Epithelial cell of proximal tubule (primary cell): Measurements from ENCODE around the gene LIMS1. TPM values are rescaled to one million over a fixed set of nuclear protein-coding genes. Genes with fewer than 3 reads are reported as not detected.

Experiments
- DNase-seq: peaks from one replicate; pipeline ENCODE4 v3.0.0-alpha.2; 2011; ENCODE audit warnings: low read depth
- H3K4me3 ChIP-seq: 2 replicates; pipeline ENCODE4 v1.5.1; 2011; ENCODE audit warnings: low read depth, mild to moderate bottlenecking, low read length
- total RNA-seq: library from RNA; depleted of rRNA; stranded (reverse); fragments of >200 nt; gene quantifications from 2 replicates; pipeline ENCODE4 v1.2.3, GENCODE V29; 2015
- TF ChIP-seq, protein P1 (sequence below): conservative IDR thresholded peaks from 2 replicates; pipeline ENCODE4 v1.5.1; 2012; ENCODE audit warnings: low read depth, mild to moderate bottlenecking, low read length

LIMS1 gene
- total RNA-seq, 1 donor from 2014 or later = 58.3 TPM

GRCh38 chr2:108614659-108615058, 80.4 kb downstream of the LIMS1 start:
- TF ChIP-seq, protein P1, sequence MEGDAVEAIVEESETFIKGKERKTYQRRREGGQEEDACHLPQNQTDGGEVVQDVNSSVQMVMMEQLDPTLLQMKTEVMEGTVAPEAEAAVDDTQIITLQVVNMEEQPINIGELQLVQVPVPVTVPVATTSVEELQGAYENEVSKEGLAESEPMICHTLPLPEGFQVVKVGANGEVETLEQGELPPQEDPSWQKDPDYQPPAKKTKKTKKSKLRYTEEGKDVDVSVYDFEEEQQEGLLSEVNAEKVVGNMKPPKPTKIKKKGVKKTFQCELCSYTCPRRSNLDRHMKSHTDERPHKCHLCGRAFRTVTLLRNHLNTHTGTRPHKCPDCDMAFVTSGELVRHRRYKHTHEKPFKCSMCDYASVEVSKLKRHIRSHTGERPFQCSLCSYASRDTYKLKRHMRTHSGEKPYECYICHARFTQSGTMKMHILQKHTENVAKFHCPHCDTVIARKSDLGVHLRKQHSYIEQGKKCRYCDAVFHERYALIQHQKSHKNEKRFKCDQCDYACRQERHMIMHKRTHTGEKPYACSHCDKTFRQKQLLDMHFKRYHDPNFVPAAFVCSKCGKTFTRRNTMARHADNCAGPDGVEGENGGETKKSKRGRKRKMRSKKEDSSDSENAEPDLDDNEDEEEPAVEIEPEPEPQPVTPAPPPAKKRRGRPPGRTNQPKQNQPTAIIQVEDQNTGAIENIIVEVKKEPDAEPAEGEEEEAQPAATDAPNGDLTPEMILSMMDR = no peak
- DNase-seq = no peak
- H3K4me3 ChIP-seq = no peak overlapping the region

- TF ChIP-seq, protein P1 = no peak
- no peak for DNase-seq
- no peak overlapping the region for H3K4me3 ChIP-seq
Observed at GRCh38 chr2:108615480-108616090, 81.3 kb downstream of the LIMS1 start.

- no peak for DNase-seq
- TF ChIP-seq, protein P1 = no peak
- H3K4me3 ChIP-seq = no peak overlapping the region
Observed at GRCh38 chr2:108616318-108616717, 82.0 kb downstream of the LIMS1 start.

DNA sequence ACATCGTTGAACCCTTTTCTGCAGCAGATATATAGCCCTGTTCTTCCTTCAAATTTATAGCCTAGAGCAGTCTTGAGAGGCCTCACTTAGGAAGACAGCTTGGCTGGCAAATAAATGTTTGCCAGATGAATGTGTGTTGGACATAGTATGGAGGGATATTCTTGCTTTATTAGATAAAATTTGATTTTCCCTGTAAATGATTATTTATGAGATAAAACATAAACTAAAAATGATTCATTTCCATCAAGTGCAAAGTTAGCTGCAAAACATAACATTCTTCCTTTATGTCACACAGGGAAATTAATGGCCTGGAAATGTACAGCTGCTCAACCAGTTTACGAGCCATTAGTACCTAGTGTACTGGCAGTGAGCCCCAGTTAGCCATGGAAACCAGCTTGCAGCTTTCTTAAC, 82.5 kb downstream of the LIMS1 start:
- TF ChIP-seq, protein P1 = no peak
- no peak for DNase-seq
- H3K4me3 ChIP-seq = no peak overlapping the region

DNA sequence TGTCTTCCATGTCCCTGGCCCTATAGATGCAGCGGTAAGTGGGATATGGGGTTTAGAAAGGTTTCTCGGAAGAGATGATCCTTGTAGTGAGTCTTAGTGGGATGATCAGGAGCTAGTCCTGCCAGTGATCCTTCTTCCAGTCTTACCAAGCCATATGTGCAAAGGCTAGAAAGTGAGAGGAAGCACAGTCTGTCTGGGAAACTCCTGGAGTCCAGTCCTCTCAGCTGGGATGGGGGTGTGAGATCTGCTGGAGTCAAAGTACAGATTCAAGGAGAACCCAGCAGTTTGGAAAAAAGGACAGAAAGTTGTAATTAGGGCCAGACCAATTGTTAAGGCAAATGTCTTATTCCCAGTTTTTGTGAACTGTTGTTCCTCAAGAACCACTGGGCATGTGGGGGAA, 83.3 kb downstream of the LIMS1 start:
- H3K4me3 ChIP-seq = no peak overlapping the region
- TF ChIP-seq, protein P1 = no peak
- DNase-seq = no peak

GRCh38 chr2:108619925-108620620, 85.8 kb downstream of the LIMS1 start:
- DNase-seq = no peak
- no peak overlapping the region for H3K4me3 ChIP-seq
- TF ChIP-seq, protein P1 = no peak

DNA sequence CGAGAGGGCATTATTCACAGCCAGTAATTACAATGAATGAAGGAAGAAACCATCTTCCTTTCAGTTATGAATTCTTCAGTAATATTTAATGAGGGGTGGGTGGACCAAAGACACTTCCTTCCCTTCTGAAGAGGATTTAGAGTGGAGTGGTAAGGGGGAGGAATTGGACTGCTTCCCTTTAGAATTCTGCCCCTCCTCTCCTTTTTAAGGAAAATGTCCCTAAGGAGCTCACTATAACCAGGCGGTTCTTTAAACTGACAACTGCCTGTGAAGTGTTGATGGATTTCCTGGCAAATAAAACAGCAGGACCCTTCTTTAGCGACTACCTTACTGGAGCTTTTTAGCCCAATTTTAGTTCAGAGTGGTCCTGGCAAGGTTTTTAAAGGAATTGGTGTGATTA, 86.4 kb downstream of the LIMS1 start:
- TF ChIP-seq, protein P1 = no peak
- DNase-seq = no peak
- no peak overlapping the region for H3K4me3 ChIP-seq
